Thoracic aorta (tissue), 2 donors: ENCODE results near the gene DTHD1. TPM values are rescaled to one million over a fixed set of nuclear protein-coding genes. Genes with fewer than 3 reads are reported as not detected.

Experiments
- ATAC-seq: fragments of 150-250 bp; one replicate; pipeline ENCODE4 v1.8.0; 2017; ENCODE audit warnings: low read depth; ENCODE audit not compliant: insufficient number of reproducible peaks, low FRiP score
- DNase-seq: peaks from one replicate; pipeline ENCODE4 v3.0.0-alpha.2; 2020; ENCODE audit warnings: low spot score
- H3K27ac ChIP-seq, 2 donors: fragments of 200-600 bp; sonication (generic); 1 replicate in 1 of 2; 2 replicates in 1 of 2; pipeline ENCODE4 v1.5.1; 2016; ENCODE audit warnings: mild to moderate bottlenecking in 2 of 2, moderate library complexity in 2 of 2
- H3K27me3 ChIP-seq: fragments of 200-600 bp; sonication (generic); replicated peaks from 2 replicates; pipeline ENCODE4 v1.6.0; 2016; ENCODE audit warnings: mild to moderate bottlenecking; ENCODE audit not compliant: insufficient read depth
- H3K36me3 ChIP-seq: fragments of 200-600 bp; sonication (generic); one replicate; pipeline ENCODE4 v1.5.1; 2016
- H3K4me1 ChIP-seq, 2 donors: fragments of 200-600 bp; sonication (generic); 1 replicate in 1 of 2; 2 replicates in 1 of 2; pipeline versions ENCODE4 v1.5.1 to v1.6.0; 2016; ENCODE audit warnings: low read depth in 2 of 2, mild to moderate bottlenecking in 1 of 2; ENCODE audit not compliant: control insufficient read depth in 1 of 2
- H3K4me3 ChIP-seq: fragments of 200-600 bp; sonication (generic); 2 replicates; pipeline ENCODE4 v1.5.1; 2016; ENCODE audit warnings: mild to moderate bottlenecking
- H3K9me3 ChIP-seq: fragments of 200-600 bp; sonication (generic); 2 replicates; pipeline ENCODE4 v1.5.1; 2016
- CTCF ChIP-seq: fragments of 200-600 bp; sonication (generic); IDR thresholded peaks from one replicate; pipeline ENCODE4 v1.5.1; 2019; ENCODE audit warnings: antibody characterized with exemption
- total RNA-seq, 2 donors: library from RNA; depleted of rRNA; stranded (reverse); fragments of >200 nt; gene quantifications; one replicate each; pipeline versions ENCODE4 v1.1.0 to v1.2.3, GENCODE V29; 2016

The DTHD1 gene
- total RNA-seq, 2 donors from 2014 or later: 0.54 to 1.1 TPM

- Histone ChIP-seq H3K27me3 (no peaks in the 10 kb centered on the region), H3K27ac (no peak overlapping the region), H3K36me3 (no peaks in the 10 kb centered on the region), H3K9me3 (no peaks in the 10 kb centered on the region), H3K4me1 (no peaks in the 10 kb centered on the region), H3K4me3 (no peak overlapping the region)
- no peak for ATAC-seq
- no peak for TF ChIP-seq CTCF
- DNase-seq: no peak
Observed at GRCh38 chr4:36330796-36331195, 49.4 kb downstream of the DTHD1 start.

GRCh38 chr4:36332023-36332781, 50.8 kb downstream of the DTHD1 start:
- no peak for TF ChIP-seq CTCF
- no peak for DNase-seq
- H3K9me3 ChIP-seq: no peaks in the 10 kb centered on the region
- no peak overlapping the region for H3K4me3 ChIP-seq
- no peaks in the 10 kb centered on the region for H3K4me1 ChIP-seq
- H3K36me3 ChIP-seq: no peaks in the 10 kb centered on the region
- ATAC-seq: no peak
- no peaks in the 10 kb centered on the region for H3K27me3 ChIP-seq
- H3K27ac ChIP-seq: no peak overlapping the region

- ATAC-seq (no peak), DNase-seq (no peak)
- H3K4me3 ChIP-seq: no peak overlapping the region
- H3K27ac ChIP-seq: no peak overlapping the region
- H3K36me3 ChIP-seq: no peaks in the 10 kb centered on the region
- no peak for TF ChIP-seq CTCF
- no peaks in the 10 kb centered on the region for H3K4me1 ChIP-seq
- no peaks in the 10 kb centered on the region for H3K9me3 ChIP-seq
- no peaks in the 10 kb centered on the region for H3K27me3 ChIP-seq
Observed at GRCh38 chr4:36332782-36333131, 51.3 kb downstream of the DTHD1 start.

- Histone ChIP-seq H3K4me3 (no peak overlapping the region), H3K36me3 (no peaks in the 10 kb centered on the region), H3K27me3 (no peaks in the 10 kb centered on the region), H3K4me1 (no peaks in the 10 kb centered on the region), H3K27ac (no peak overlapping the region), H3K9me3 (no peaks in the 10 kb centered on the region)
- TF ChIP-seq CTCF: no peak
- no peak for ATAC-seq
- no peak for DNase-seq
Observed at GRCh38 chr4:36333303-36333877, 52.0 kb downstream of the DTHD1 start.

- H3K9me3 ChIP-seq: no peaks in the 10 kb centered on the region
- DNase-seq: no peak
- H3K36me3 ChIP-seq: no peaks in the 10 kb centered on the region
- no peak for ATAC-seq
- H3K4me1 ChIP-seq: no peaks in the 10 kb centered on the region
- no peaks in the 10 kb centered on the region for H3K27me3 ChIP-seq
- no peak overlapping the region for H3K27ac ChIP-seq
- H3K4me3 ChIP-seq: no peak overlapping the region
- TF ChIP-seq CTCF: no peak
Observed at GRCh38 chr4:36337665-36338185, 56.3 kb downstream of the DTHD1 start.
